ENCODE data around the gene TAC1.

GRCh38 chr7:97734255-97734654, 2.4 kb downstream of the TAC1 start:
- TF ChIP-seq CTCF (conservative IDR thresholded peaks at IDR 0.05; ENCODE audit: low read length) (no peak), EZH2phosphoT487 (IDR thresholded peaks at IDR 0.05; ENCODE audit: borderline replicate concordance, low read depth, low read length) (no peak)

Data from OCI-LY7 (cell line).